Transverse colon (tissue), 3 donors: Measurements from ENCODE around the gene CFAP61.

Experiments
- CTCF ChIP-seq, 5 experiments: fragments of 200-600 bp in 3 of 5; fragments of 450-650 bp in 2 of 5; sonication (generic) in 3 of 5; IDR thresholded peaks; 1 replicate in 2 of 5; 2 replicates in 3 of 5; pipeline ENCODE4 v1.5.1; 2016 to 2017; ENCODE audit warnings: antibody characterized with exemption in 5 of 5, inconsistent platforms in 3 of 5, mild to moderate bottlenecking in 2 of 5, moderate library complexity in 1 of 5
- POLR2A ChIP-seq: fragments of 450-650 bp; IDR thresholded peaks from one replicate; pipeline ENCODE4 v1.6.1; 2016; ENCODE audit warnings: antibody characterized with exemption, mild to moderate bottlenecking, moderate library complexity

DNA sequence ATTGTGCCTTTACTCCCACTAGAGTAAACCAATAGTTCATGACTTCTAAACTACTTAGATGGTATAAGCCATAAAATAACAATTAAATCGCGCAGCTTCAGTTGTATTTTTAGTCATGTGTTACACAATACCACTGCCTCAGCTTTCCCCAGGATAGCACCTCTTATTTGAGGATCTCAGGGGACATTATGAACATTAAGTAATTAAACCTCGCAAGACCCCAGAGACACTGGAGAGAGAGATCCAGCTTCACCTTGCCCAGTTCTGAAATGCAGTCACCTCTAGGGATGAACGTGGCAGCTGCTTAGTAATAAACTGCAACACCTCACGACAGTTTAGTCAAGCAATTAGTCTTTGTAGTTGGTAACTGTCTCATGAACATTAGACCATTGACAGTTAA lies 87.1 kb downstream of the CFAP61 start:
- no peak for TF ChIP-seq POLR2A
- TF ChIP-seq CTCF (IDR thresholded peaks at IDR 0.05), result no peak
